SHP77 treated with DMSO at 0.1 percent for 48 hours (cell line): Measurements from ENCODE around the gene MCF2L.

Experiments
- DNase-seq: peaks from one replicate; lab custom pipeline; 2025; lab: John Stamatoyannopoulos, UW

Gene MCF2L

GRCh38 chr13:112998521-112999280 is 29.7 kb downstream of the MCF2L start:
- no peak for DNase-seq

GRCh38 chr13:112999414-113000177 is 30.6 kb downstream of the MCF2L start:
- DNase-seq, result no peak

GRCh38 chr13:113000575-113000974 is 31.6 kb downstream of the MCF2L start:
- DNase-seq, result no peak

GRCh38 chr13:113001241-113002140 is 32.5 kb downstream of the MCF2L start:
- peak; percentile 96 for DNase-seq

- peak; percentile 76 for DNase-seq
Measured at GRCh38 chr13:113002206-113002912, 33.3 kb downstream of the MCF2L start.

- DNase-seq, result no peak
Measured at GRCh38 chr13:113002913-113003290, 33.9 kb downstream of the MCF2L start.

GRCh38 chr13:113004126-113004525 is 35.1 kb downstream of the MCF2L start:
- DNase-seq, result no peak

GRCh38 chr13:113005076-113005865 is 36.3 kb downstream of the MCF2L start:
- no peak for DNase-seq

GRCh38 chr13:113005997-113006396 is 37.0 kb downstream of the MCF2L start:
- DNase-seq, result no peak

GRCh38 chr13:113006660-113007059 is 37.6 kb downstream of the MCF2L start:
- no peak for DNase-seq

- DNase-seq, result no peak
Measured at GRCh38 chr13:113008851-113009250, 39.8 kb downstream of the MCF2L start.

- DNase-seq, result peak; percentile 67
Measured at GRCh38 chr13:113009743-113010509, 40.9 kb downstream of the MCF2L start.

GRCh38 chr13:113010510-113010865 is 41.5 kb downstream of the MCF2L start:
- DNase-seq, result no peak

- DNase-seq, result no peak
Measured at GRCh38 chr13:113013303-113013702, 44.3 kb downstream of the MCF2L start.

GRCh38 chr13:113013878-113014751 is 45.1 kb downstream of the MCF2L start:
- no peak for DNase-seq

GRCh38 chr13:113014752-113015745 is 46.0 kb downstream of the MCF2L start:
- no peak for DNase-seq

GRCh38 chr13:113015826-113016525 is 47.0 kb downstream of the MCF2L start:
- no peak for DNase-seq
